RKO (cell line): Measurements from ENCODE around the gene CLN6.
A peak's percentile ranks its signal among the peaks of the same experiment; 100 is the strongest.

Experiments used
- DNase-seq: peaks from one replicate; pipeline ENCODE4 v3.0.0-alpha.2; 2016; ENCODE audit warnings: low spot score

CLN6 gene

GRCh38 chr15:68229386-68230156 lies at the start of gene CLN6:
Gene CLN6 (minus strand): TSS chr15:68229728. CDS start chr15:68229584, 144 bp downstream.
- peak; percentile 82 for DNase-seq

- peak; percentile 52 for DNase-seq
These were observed 49.3 kb upstream of the CLN6 start for GRCh38 chr15:68278595-68279405.

GRCh38 chr15:68278345-68278594 lies 48.7 kb upstream of the CLN6 start:
- DNase-seq = peak; percentile 75

GRCh38 chr15:68277603-68278344 lies 48.2 kb upstream of the CLN6 start, which contains the start of gene FEM1B:
Gene FEM1B (plus strand): TSS chr15:68277745. CDS start chr15:68278418, 673 bp downstream.
- DNase-seq = peak; percentile 88

- DNase-seq = peak; percentile 37
These were observed 47.6 kb upstream of the CLN6 start for GRCh38 chr15:68277131-68277602.

GRCh38 chr15:68276668-68277067 lies 47.1 kb upstream of the CLN6 start:
- DNase-seq = no peak

GRCh38 chr15:68275165-68275746 lies 45.7 kb upstream of the CLN6 start:
- no peak for DNase-seq

- DNase-seq = no peak
These were observed 44.8 kb upstream of the CLN6 start for GRCh38 chr15:68274201-68274848.

GRCh38 chr15:68272721-68273271 lies 43.3 kb upstream of the CLN6 start:
- DNase-seq = peak; percentile 64

- DNase-seq = no peak
These were observed 42.4 kb upstream of the CLN6 start for GRCh38 chr15:68271854-68272471.

- no peak for DNase-seq
These were observed 38.9 kb upstream of the CLN6 start for GRCh38 chr15:68268405-68268804.

- no peak for DNase-seq
These were observed 36.1 kb upstream of the CLN6 start for GRCh38 chr15:68265674-68266073.

GRCh38 chr15:68265081-68265480 lies 35.6 kb upstream of the CLN6 start:
- no peak for DNase-seq

GRCh38 chr15:68264282-68264681 lies 34.8 kb upstream of the CLN6 start:
- DNase-seq = no peak

- DNase-seq = no peak
These were observed 33.2 kb upstream of the CLN6 start for GRCh38 chr15:68262514-68263356.

- no peak for DNase-seq
These were observed 32.5 kb upstream of the CLN6 start for GRCh38 chr15:68261980-68262379.

GRCh38 chr15:68261241-68261640 lies 31.7 kb upstream of the CLN6 start:
- no peak for DNase-seq

- DNase-seq = no peak
These were observed 30.4 kb upstream of the CLN6 start for GRCh38 chr15:68259883-68260282.

GRCh38 chr15:68258692-68259091 lies 29.2 kb upstream of the CLN6 start:
- DNase-seq = no peak
